ENCODE data around the gene PFDN2.
A peak's percentile ranks its signal among the peaks of the same experiment; 100 is the strongest.

PFDN2 gene

GRCh38 chr1:161158316-161159010 lies 40.6 kb upstream of the PFDN2 start:
- no peak for DNase-seq (ENCODE audit: low read depth in 2 of 2)
- no peak for TF ChIP-seq CTCF (IDR thresholded peaks at IDR 0.05; ENCODE audit: low read depth, low read length)
- H3K4me3 ChIP-seq (replicated peaks in 1 of 2; ENCODE audit: low read depth in 2 of 2, low read length in 2 of 2): peak overlapping the region in 1 of 2 donors; percentile 91

GRCh38 chr1:161157867-161158266 lies 40.0 kb upstream of the PFDN2 start:
- H3K4me3 ChIP-seq (replicated peaks in 1 of 2; ENCODE audit: low read depth in 2 of 2, low read length in 2 of 2): no peak overlapping the region
- DNase-seq (ENCODE audit: low read depth in 2 of 2): no peak
- no peak for TF ChIP-seq CTCF (IDR thresholded peaks at IDR 0.05; ENCODE audit: low read depth, low read length)

- no peak for TF ChIP-seq CTCF (IDR thresholded peaks at IDR 0.05; ENCODE audit: low read depth, low read length)
- DNase-seq (ENCODE audit: low read depth in 2 of 2): peak; percentile 94 to 95
- H3K4me3 ChIP-seq (replicated peaks in 1 of 2; ENCODE audit: low read depth in 2 of 2, low read length in 2 of 2): peak within 1 kb of the TSS; percentile 80 to 85
Measured at GRCh38 chr1:161153682-161154337, 36.0 kb upstream of the PFDN2 start, which contains the start of gene UFC1. Gene UFC1 (plus strand): TSS chr1:161153978. CDS start chr1:161153998, 20 bp downstream.

GRCh38 chr1:161153176-161153575 lies 35.3 kb upstream of the PFDN2 start:
- peak overlapping the region; percentile 80 to 85 for H3K4me3 ChIP-seq (replicated peaks in 1 of 2; ENCODE audit: low read depth in 2 of 2, low read length in 2 of 2)
- no peak for TF ChIP-seq CTCF (IDR thresholded peaks at IDR 0.05; ENCODE audit: low read depth, low read length)
- DNase-seq (ENCODE audit: low read depth in 2 of 2): no peak

- no peak overlapping the region for H3K4me3 ChIP-seq (replicated peaks in 1 of 2; ENCODE audit: low read depth in 2 of 2, low read length in 2 of 2)
- TF ChIP-seq CTCF (IDR thresholded peaks at IDR 0.05; ENCODE audit: low read depth, low read length): no peak
- DNase-seq (ENCODE audit: low read depth in 2 of 2): no peak
Measured at GRCh38 chr1:161145832-161146231, 28.0 kb upstream of the PFDN2 start.

- no peak overlapping the region for H3K4me3 ChIP-seq (replicated peaks in 1 of 2; ENCODE audit: low read depth in 2 of 2, low read length in 2 of 2)
- DNase-seq (ENCODE audit: low read depth in 2 of 2): no peak
- TF ChIP-seq CTCF (IDR thresholded peaks at IDR 0.05; ENCODE audit: low read depth, low read length): no peak
Measured at GRCh38 chr1:161140755-161141400, 23.0 kb upstream of the PFDN2 start.
